Neural progenitor cell (in vitro differentiated cells): ENCODE results near the gene GRAMD4. TPM values are rescaled to one million over a fixed set of nuclear protein-coding genes. Genes with fewer than 3 reads are reported as not detected.

Experiments
- DNase-seq: peaks from one replicate; pipeline ENCODE4 v3.0.0-alpha.2; 2016; ENCODE audit warnings: low spot score
- H2AFZ ChIP-seq: fragments of 200-600 bp; sonication (generic); replicated peaks from 2 replicates; pipeline ENCODE4 v1.6.1; 2016; ENCODE audit warnings: antibody characterized with exemption
- H3F3A ChIP-seq: fragments of 200-600 bp; sonication (generic); 2 replicates; pipeline ENCODE4 v1.6.1; 2016; ENCODE audit warnings: antibody characterized with exemption, low read depth
- H3K27ac ChIP-seq: fragments of 200-600 bp; sonication (generic); 2 replicates; pipeline ENCODE4 v1.5.1; 2016; ENCODE audit warnings: mild to moderate bottlenecking
- H3K27me3 ChIP-seq: fragments of 200-600 bp; sonication (generic); 2 replicates; pipeline ENCODE4 v1.6.1; 2016; ENCODE audit warnings: mild to moderate bottlenecking, moderate library complexity
- H3K36me3 ChIP-seq: fragments of 200-600 bp; sonication (generic); 2 replicates; pipeline ENCODE4 v1.5.1; 2016
- H3K4me1 ChIP-seq: fragments of 200-600 bp; sonication (generic); 2 replicates; pipeline ENCODE4 v1.6.1; 2016; ENCODE audit warnings: mixed run types
- H3K4me2 ChIP-seq: fragments of 200-600 bp; sonication (generic); 2 replicates; pipeline ENCODE4 v1.6.1; 2016
- H3K4me3 ChIP-seq: fragments of 200-600 bp; sonication (generic); 2 replicates; pipeline ENCODE4 v1.5.1; 2016
- H3K79me2 ChIP-seq: fragments of 200-600 bp; sonication (generic); 2 replicates; pipeline ENCODE4 v1.6.1; 2016; ENCODE audit warnings: low read depth
- H3K9ac ChIP-seq: fragments of 200-600 bp; sonication (generic); 2 replicates; pipeline ENCODE4 v1.6.1; 2016
- H3K9me3 ChIP-seq: fragments of 200-600 bp; sonication (generic); 2 replicates; pipeline ENCODE4 v1.5.1; 2016; ENCODE audit warnings: low read depth
- H4K20me1 ChIP-seq: fragments of 200-600 bp; sonication (generic); 2 replicates; pipeline ENCODE4 v1.6.1; 2016; ENCODE audit warnings: low read depth
- H3K27ac Mint-ChIP-seq: 3 replicates; pipeline ENCODE4 v1.8.0; 2021; ENCODE audit warnings: mixed read lengths
- H3K27me3 Mint-ChIP-seq: 2 replicates; pipeline ENCODE4 v1.8.0; 2022; ENCODE audit warnings: low read depth, mild to moderate bottlenecking, inconsistent platforms, moderate library complexity, mixed read lengths; ENCODE audit not compliant: insufficient read depth
- H3K36me3 Mint-ChIP-seq: 3 replicates; pipeline ENCODE4 v1.8.0; 2021; ENCODE audit warnings: mixed read lengths
- H3K4me1 Mint-ChIP-seq: 3 replicates; pipeline ENCODE4 v1.8.0; 2021; ENCODE audit warnings: mixed read lengths
- H3K4me3 Mint-ChIP-seq: 3 replicates; pipeline ENCODE4 v1.8.0; 2021; ENCODE audit warnings: mild to moderate bottlenecking, moderate library complexity, mixed read lengths
- H3K9me3 Mint-ChIP-seq: 3 replicates; pipeline ENCODE4 v1.8.0; 2020; ENCODE audit warnings: mixed read lengths
- CTCF ChIP-seq: fragments of 200-600 bp; sonication (generic); IDR thresholded peaks from 2 replicates; pipeline ENCODE4 v1.5.1; 2017; ENCODE audit warnings: antibody characterized with exemption, mild to moderate bottlenecking
- EZH2 ChIP-seq: fragments of 200-600 bp; sonication (generic); IDR thresholded peaks from 2 replicates; pipeline ENCODE4 v1.6.1; 2017; ENCODE audit warnings: antibody characterized with exemption, mild to moderate bottlenecking, moderate library complexity
- EZH2phosphoT487 ChIP-seq: fragments of 200-600 bp; sonication (generic); IDR thresholded peaks from 2 replicates; pipeline ENCODE4 v1.6.1; 2017; ENCODE audit warnings: antibody characterized with exemption
- total RNA-seq: library from RNA; depleted of rRNA; stranded (reverse); fragments of >200 nt; gene quantifications from 2 replicates; pipeline ENCODE4 v1.2.3, GENCODE V29; 2015; ENCODE audit warnings: low replicate concordance

Gene GRAMD4
- total RNA-seq, 1 donor from 2014 or later: 32.2 TPM

GRCh38 chr22:46664301-46664855 lies 44.2 kb downstream of the GRAMD4 start:
- no peaks in the 10 kb centered on the region for H3K27me3 Mint-ChIP-seq
- Histone ChIP-seq H4K20me1 (peaks cover 7% of the 10 kb centered on the region), H3K27ac (no peak overlapping the region), H3K36me3 (no peaks in the 10 kb centered on the region), H3K9ac (no peak overlapping the region), H3F3A (no peaks in the 10 kb centered on the region), H3K79me2 (no peaks in the 10 kb centered on the region), H3K4me1 (no peaks in the 10 kb centered on the region), H3K9me3 (no peaks in the 10 kb centered on the region), H2AFZ (no peak overlapping the region), H3K4me3 (no peak overlapping the region), H3K27me3 (no peaks in the 10 kb centered on the region), H3K4me2 (no peak overlapping the region)
- no peak overlapping the region for H3K27ac Mint-ChIP-seq
- peaks cover 8% of the 10 kb centered on the region for H3K4me1 Mint-ChIP-seq
- H3K36me3 Mint-ChIP-seq: peaks cover 5% of the 10 kb centered on the region
- no peak overlapping the region for H3K4me3 Mint-ChIP-seq
- DNase-seq: no peak
- no peaks in the 10 kb centered on the region for H3K9me3 Mint-ChIP-seq
- TF ChIP-seq EZH2phosphoT487 (no peak), CTCF (no peak), EZH2 (no peak)

- TF ChIP-seq CTCF: no peak
- TF ChIP-seq EZH2: no peak
- TF ChIP-seq EZH2phosphoT487: no peak
- no peaks in the 10 kb centered on the region for H3K36me3 ChIP-seq
Measured at GRCh38 chr22:46665151-46665695, 45.0 kb downstream of the GRAMD4 start.

GRCh38 chr22:46665751-46666280 lies 45.6 kb downstream of the GRAMD4 start:
- H3K9ac ChIP-seq: no peak overlapping the region
- H3K9me3 ChIP-seq: no peaks in the 10 kb centered on the region
- no peak for TF ChIP-seq EZH2
- no peak for TF ChIP-seq CTCF
- no peak for TF ChIP-seq EZH2phosphoT487
- H4K20me1 ChIP-seq: peaks cover 4% of the 10 kb centered on the region
- no peaks in the 10 kb centered on the region for H3K4me1 ChIP-seq
- no peak overlapping the region for H2AFZ ChIP-seq
- H3K79me2 ChIP-seq: no peaks in the 10 kb centered on the region
- Mint-ChIP-seq H3K4me3 (no peak overlapping the region), H3K4me1 (peaks cover 8% of the 10 kb centered on the region), H3K9me3 (no peaks in the 10 kb centered on the region), H3K27ac (no peak overlapping the region), H3K36me3 (peaks cover 5% of the 10 kb centered on the region), H3K27me3 (peaks cover 2% of the 10 kb centered on the region)
- no peaks in the 10 kb centered on the region for H3K36me3 ChIP-seq
- no peak for DNase-seq
- H3K27ac ChIP-seq: no peak overlapping the region
- no peak overlapping the region for H3K4me3 ChIP-seq
- no peak overlapping the region for H3K4me2 ChIP-seq
- H3K27me3 ChIP-seq: no peaks in the 10 kb centered on the region
- H3F3A ChIP-seq: no peaks in the 10 kb centered on the region

More at GRCh38 chr22:46665151-46665695, 45.0 kb downstream of the GRAMD4 start:
- Mint-ChIP-seq H3K27ac (no peak overlapping the region), H3K36me3 (peaks cover 5% of the 10 kb centered on the region), H3K4me1 (peaks cover 11% of the 10 kb centered on the region), H3K27me3 (peaks cover 2% of the 10 kb centered on the region), H3K9me3 (no peaks in the 10 kb centered on the region), H3K4me3 (no peak overlapping the region)
- Histone ChIP-seq H3K27ac (no peak overlapping the region), H3K4me1 (no peaks in the 10 kb centered on the region), H3K27me3 (no peaks in the 10 kb centered on the region), H3K9ac (no peak overlapping the region), H3K4me2 (no peak overlapping the region), H3K9me3 (no peaks in the 10 kb centered on the region), H3F3A (no peaks in the 10 kb centered on the region), H2AFZ (no peak overlapping the region), H3K79me2 (no peaks in the 10 kb centered on the region), H4K20me1 (peaks cover 7% of the 10 kb centered on the region), H3K4me3 (no peak overlapping the region)
- no peak for DNase-seq
